ENCODE data around the gene INF2. TPM values are rescaled to one million over a fixed set of nuclear protein-coding genes. Genes with fewer than 3 reads are reported as not detected.
A peak's percentile ranks its signal among the peaks of the same experiment; 100 is the strongest.

INF2 gene
- total RNA-seq, 4 donors from 2014 or later = 36.7 to 43.6 (median 37.8) TPM

- no peak for TF ChIP-seq CTCF (IDR thresholded peaks at IDR 0.05)
- TF ChIP-seq POLR2A (IDR thresholded peaks at IDR 0.05) = no peak
- intact Hi-C loops (cut with DNase I) = no loop called here
- H3K36me3 ChIP-seq = peaks cover 0 to 4% (median 0%) of the 10 kb centered on the region in 3 donors
- peak overlapping the region; percentile 76 to 85 (median 80) for H3K27ac ChIP-seq
- peak overlapping the region; percentile 63 to 95 (median 68) for H3K4me3 ChIP-seq
- no peaks in the 10 kb centered on the region for H3K27me3 ChIP-seq
- no peak for DNase-seq
- 0 to 15% methylated on average over 5 of the region's 27 CpGs for WGBS, 2 donors
- no peaks in the 10 kb centered on the region for H3K9me3 ChIP-seq
- H3K4me1 ChIP-seq = peaks cover 30 to 46% (median 34%) of the 10 kb centered on the region in 3 donors
These were observed 35.1 kb downstream of the INF2 start for GRCh38 chr14:104724407-104724980.

GRCh38 chr14:104724981-104725771 lies 35.8 kb downstream of the INF2 start:
- DNase-seq = no peak
- intact Hi-C loops (cut with DNase I) = no loop called here
- H3K27me3 ChIP-seq = no peaks in the 10 kb centered on the region
- H3K27ac ChIP-seq = peak overlapping the region; percentile 76 to 85 (median 80)
- 20 to 55% methylated on average over 1 to 10 of the region's 24 CpGs for WGBS, 2 donors
- H3K36me3 ChIP-seq = no peaks in the 10 kb centered on the region
- peaks cover 30 to 46% (median 34%) of the 10 kb centered on the region in 3 donors for H3K4me1 ChIP-seq
- no peaks in the 10 kb centered on the region for H3K9me3 ChIP-seq
- peak overlapping the region; percentile 63 to 95 (median 68) for H3K4me3 ChIP-seq
- TF ChIP-seq POLR2A (IDR thresholded peaks at IDR 0.05) (no peak), CTCF (IDR thresholded peaks at IDR 0.05) (peak in 1 of 6 experiments; percentile 8)

GRCh38 chr14:104725772-104726548 lies 36.5 kb downstream of the INF2 start:
- Histone ChIP-seq H3K36me3 (no peaks in the 10 kb centered on the region), H3K4me1 (peaks cover 30 to 46% (median 34%) of the 10 kb centered on the region in 3 donors), H3K27ac (no peak overlapping the region), H3K27me3 (no peaks in the 10 kb centered on the region), H3K4me3 (peak overlapping the region in 1 of 4 donors; percentile 95), H3K9me3 (no peaks in the 10 kb centered on the region)
- 55 to 80% methylated on average over 2 to 5 of the region's 25 CpGs for WGBS, 2 donors
- TF ChIP-seq CTCF (IDR thresholded peaks at IDR 0.05) (no peak), POLR2A (IDR thresholded peaks at IDR 0.05) (no peak)
- intact Hi-C loops (cut with DNase I) = no loop called here
- no peak for DNase-seq

- Histone ChIP-seq H3K36me3 (no peaks in the 10 kb centered on the region), H3K4me1 (peaks cover 30 to 50% (median 35%) of the 10 kb centered on the region in 3 donors), H3K4me3 (no peak overlapping the region), H3K27me3 (no peaks in the 10 kb centered on the region), H3K27ac (no peak overlapping the region), H3K9me3 (no peaks in the 10 kb centered on the region)
- intact Hi-C loops (cut with DNase I) = no loop called here
- WGBS, 2 donors = 68 to 79% methylated on average over 5 to 12 of the region's 21 CpGs
- no peak for DNase-seq
- no peak for TF ChIP-seq POLR2A (IDR thresholded peaks at IDR 0.05)
- TF ChIP-seq CTCF (IDR thresholded peaks at IDR 0.05) = no peak
These were observed 37.4 kb downstream of the INF2 start for GRCh38 chr14:104726600-104727451.

Measured in esophagus squamous epithelium (tissue), 5 donors.